Lower leg skin (tissue), 3 donors: ENCODE results near the gene RNF113B.

Experiments
- CTCF ChIP-seq, 3 donors: fragments of 450-650 bp; IDR thresholded peaks; one replicate each; pipeline ENCODE4 v1.5.1; 2016; ENCODE audit warnings: antibody characterized with exemption in 3 of 3, mild to moderate bottlenecking in 3 of 3, moderate library complexity in 2 of 3
- POLR2A ChIP-seq, 2 donors: fragments of 450-650 bp; IDR thresholded peaks; one replicate each; pipeline ENCODE4 v1.6.1; 2016 to 2017; ENCODE audit warnings: antibody characterized with exemption in 2 of 2, mild to moderate bottlenecking in 1 of 2, moderate library complexity in 1 of 2

- TF ChIP-seq CTCF (IDR thresholded peaks at IDR 0.05) (no peak), POLR2A (IDR thresholded peaks at IDR 0.05) (no peak)
These were observed 40.5 kb upstream of the RNF113B start for GRCh38 chr13:98217597-98217996.
